Breast epithelium (tissue), 4 donors: ENCODE results near the gene PLXNA2. TPM values are rescaled to one million over a fixed set of nuclear protein-coding genes. Genes with fewer than 3 reads are reported as not detected.

Source experiments
- DNase-seq, 2 donors: peaks; one replicate each; pipeline ENCODE4 v3.0.0-alpha.2; 2019; ENCODE audit warnings: low spot score in 2 of 2
- H3K27ac ChIP-seq, 2 donors: fragments of 200-600 bp; sonication (generic) in 1 of 2; one replicate each; pipeline ENCODE4 v1.5.1; 2016 to 2019; ENCODE audit warnings: mild to moderate bottlenecking in 1 of 2
- H3K27me3 ChIP-seq, 2 donors: fragments of 200-600 bp; sonication (generic) in 1 of 2; one replicate each; pipeline versions ENCODE4 v1.5.1 to v1.6.0; 2017 to 2019; ENCODE audit warnings: control low read depth in 1 of 2, mild to moderate bottlenecking in 1 of 2
- H3K36me3 ChIP-seq: fragments of 200-600 bp; one replicate; pipeline ENCODE4 v1.5.1; 2019
- H3K4me1 ChIP-seq, 2 donors: fragments of 200-600 bp; sonication (generic); one replicate each; pipeline ENCODE4 v1.5.1; 2016 to 2019; ENCODE audit warnings: control low read depth in 1 of 2
- H3K4me3 ChIP-seq, 3 donors: fragments of 200-600 bp; sonication (generic); 1 replicate in 2 of 3; 2 replicates in 1 of 3; pipeline ENCODE4 v1.5.1; 2016 to 2019; ENCODE audit warnings: mild to moderate bottlenecking in 3 of 3, moderate library complexity in 2 of 3
- H3K9me3 ChIP-seq, 2 donors: fragments of 200-600 bp; sonication (generic) in 1 of 2; one replicate each; pipeline ENCODE4 v1.5.1; 2016 to 2019; ENCODE audit warnings: control low read depth in 1 of 2
- CTCF ChIP-seq, 3 donors: fragments of 450-650 bp; IDR thresholded peaks; one replicate each; pipeline ENCODE4 v1.5.1; 2016 to 2017; ENCODE audit warnings: antibody characterized with exemption in 3 of 3, mild to moderate bottlenecking in 3 of 3, moderate library complexity in 3 of 3
- POLR2A ChIP-seq: fragments of 450-650 bp; IDR thresholded peaks from one replicate; pipeline ENCODE4 v1.6.1; 2016; ENCODE audit warnings: antibody characterized with exemption, mild to moderate bottlenecking, moderate library complexity
- POLR2AphosphoS5 ChIP-seq, 3 donors: sonication (generic); formaldehyde crosslinking; IDR thresholded peaks; one replicate each; pipeline ENCODE4 v1.6.1; 2017; ENCODE audit warnings: antibody characterized with exemption in 3 of 3
- intact Hi-C: fragments of 100-400 bp; cut with DNase I; formaldehyde crosslinking; loops from one replicate; pipeline ENCODE4 v1.15.1; 2023; ENCODE audit warnings: low total_unique reads
- total RNA-seq, 3 donors: library from RNA; depleted of rRNA; stranded (reverse); fragments of >200 nt; gene quantifications; one replicate each; pipeline ENCODE4 v1.1.0, GENCODE V29; 2016

The PLXNA2 gene
- total RNA-seq, 3 donors from 2014 or later = 11.3 to 18.2 (median 11.5) TPM

GRCh38 chr1:208034135-208034534 is 210.0 kb downstream of the PLXNA2 start:
- no peak for TF ChIP-seq CTCF (IDR thresholded peaks at IDR 0.05)
- no peak for TF ChIP-seq POLR2A
- TF ChIP-seq POLR2AphosphoS5 (IDR thresholded peaks at IDR 0.05) = no peak
- Histone ChIP-seq H3K36me3 (no peaks in the 10 kb centered on the region), H3K27ac (no peak overlapping the region), H3K27me3 (no peaks in the 10 kb centered on the region), H3K9me3 (no peaks in the 10 kb centered on the region), H3K4me1 (no peaks in the 10 kb centered on the region), H3K4me3 (no peak overlapping the region)
- intact Hi-C loops = loop anchor here (10.0 kb wide), 1 partner anchor 201 kb away; no protein-coding TSS in a partner anchor
- no peak for DNase-seq

- TF ChIP-seq POLR2A (no peak), CTCF (IDR thresholded peaks at IDR 0.05) (no peak), POLR2AphosphoS5 (IDR thresholded peaks at IDR 0.05) (no peak)
- H3K4me3 ChIP-seq = no peak overlapping the region
- no peaks in the 10 kb centered on the region for H3K36me3 ChIP-seq
- H3K27ac ChIP-seq = no peak overlapping the region
- no peaks in the 10 kb centered on the region for H3K9me3 ChIP-seq
- no peaks in the 10 kb centered on the region for H3K27me3 ChIP-seq
- no peaks in the 10 kb centered on the region for H3K4me1 ChIP-seq
- DNase-seq = no peak
- intact Hi-C loops = loop anchor here (10.0 kb wide), 1 partner anchor 202 kb away; no protein-coding TSS in a partner anchor
Measured at GRCh38 chr1:208033236-208033635, 210.9 kb downstream of the PLXNA2 start.

GRCh38 chr1:208031932-208032320 is 212.3 kb downstream of the PLXNA2 start:
- no peak overlapping the region for H3K27ac ChIP-seq
- no peaks in the 10 kb centered on the region for H3K36me3 ChIP-seq
- no peak for TF ChIP-seq CTCF (IDR thresholded peaks at IDR 0.05)
- no peak for TF ChIP-seq POLR2A
- no peak for TF ChIP-seq POLR2AphosphoS5 (IDR thresholded peaks at IDR 0.05)
- H3K4me3 ChIP-seq = no peak overlapping the region
- H3K9me3 ChIP-seq = no peaks in the 10 kb centered on the region
- no peaks in the 10 kb centered on the region for H3K27me3 ChIP-seq
- H3K4me1 ChIP-seq = no peaks in the 10 kb centered on the region
- intact Hi-C loops = loop anchor here (10.0 kb wide), 1 partner anchor 203 kb away; no protein-coding TSS in a partner anchor
- no peak for DNase-seq

GRCh38 chr1:208031316-208031931 is 212.8 kb downstream of the PLXNA2 start:
- Histone ChIP-seq H3K4me3 (no peak overlapping the region), H3K36me3 (no peaks in the 10 kb centered on the region), H3K9me3 (no peaks in the 10 kb centered on the region), H3K27ac (no peak overlapping the region), H3K4me1 (no peaks in the 10 kb centered on the region), H3K27me3 (no peaks in the 10 kb centered on the region)
- intact Hi-C loops = loop anchor here (10.0 kb wide), 1 partner anchor 203 kb away; no protein-coding TSS in a partner anchor
- TF ChIP-seq POLR2AphosphoS5 (IDR thresholded peaks at IDR 0.05) (no peak), CTCF (IDR thresholded peaks at IDR 0.05) (no peak), POLR2A (no peak)
- no peak for DNase-seq

- no peaks in the 10 kb centered on the region for H3K27me3 ChIP-seq
- no peaks in the 10 kb centered on the region for H3K36me3 ChIP-seq
- no peaks in the 10 kb centered on the region for H3K4me1 ChIP-seq
- DNase-seq = no peak
- intact Hi-C loops = loop anchor here (10.0 kb wide), 1 partner anchor 204 kb away; no protein-coding TSS in a partner anchor
- TF ChIP-seq CTCF (IDR thresholded peaks at IDR 0.05) (no peak), POLR2AphosphoS5 (IDR thresholded peaks at IDR 0.05) (no peak), POLR2A (no peak)
- H3K9me3 ChIP-seq = no peaks in the 10 kb centered on the region
- no peak overlapping the region for H3K4me3 ChIP-seq
- peak overlapping the region; percentile 61 to 79 for H3K27ac ChIP-seq
Measured at GRCh38 chr1:208030288-208031091, 213.7 kb downstream of the PLXNA2 start.
